ENCODE data around the gene FAM76A. TPM values are rescaled to one million over a fixed set of nuclear protein-coding genes. Genes with fewer than 3 reads are reported as not detected.
A peak's percentile ranks its signal among the peaks of the same experiment; 100 is the strongest.

The FAM76A gene
- total and polyA plus RNA-seq, 3 donors from 2014 or later: 22.6 to 26.6 (median 23.0) TPM

GRCh38 chr1:27770293-27770830 is 44.6 kb downstream of the FAM76A start:
- DNase-seq: no peak
- H3K27ac ChIP-seq: no peak overlapping the region
- intact Hi-C loops (cut with DNase I; ENCODE audit: low total_unique reads): loop anchor here (10.0 kb wide), 1 partner anchor 54 kb away; no protein-coding TSS in a partner anchor
- H3K4me3 ChIP-seq: no peak overlapping the region
- no peaks in the 10 kb centered on the region for H3K9me3 ChIP-seq
- H3K4me1 ChIP-seq: peaks cover 4% of the 10 kb centered on the region
- H3K36me3 ChIP-seq (ENCODE audit: low read depth, missing control alignments): no peaks in the 10 kb centered on the region
- TF ChIP-seq POLR2A (IDR thresholded peaks at IDR 0.05) (no peak), CTCF (IDR thresholded peaks at IDR 0.05) (no peak)
- H3K27me3 ChIP-seq: no peaks in the 10 kb centered on the region
- WGBS, 2 donors: 56 to 67% methylated on average over 2 of the region's 2 CpGs

GRCh38 chr1:27772036-27772931 is 46.5 kb downstream of the FAM76A start:
- DNase-seq: no peak
- no peak for TF ChIP-seq POLR2A (IDR thresholded peaks at IDR 0.05)
- TF ChIP-seq CTCF (IDR thresholded peaks at IDR 0.05): no peak
- Histone ChIP-seq H3K27ac (peak overlapping the region; percentile 72 to 94), H3K4me1 (peaks cover 4% of the 10 kb centered on the region), H3K9me3 (no peaks in the 10 kb centered on the region), H3K36me3 (ENCODE audit: low read depth, missing control alignments) (no peaks in the 10 kb centered on the region), H3K4me3 (peak overlapping the region; percentile 80 to 93), H3K27me3 (no peaks in the 10 kb centered on the region)
- intact Hi-C loops (cut with DNase I; ENCODE audit: low total_unique reads): loop anchor here (10.0 kb wide), 1 partner anchor 53 kb away; no protein-coding TSS in a partner anchor
- WGBS, 2 donors: 11 to 16% methylated on average over 18 of the region's 18 CpGs

- no peaks in the 10 kb centered on the region for H3K9me3 ChIP-seq
- no peaks in the 10 kb centered on the region for H3K36me3 ChIP-seq (ENCODE audit: low read depth, missing control alignments)
- WGBS, 2 donors: 1% methylated on average over 32 to 56 of the region's 58 CpGs
- no peaks in the 10 kb centered on the region for H3K27me3 ChIP-seq
- H3K4me1 ChIP-seq: peaks cover 4% of the 10 kb centered on the region
- intact Hi-C loops (cut with DNase I; ENCODE audit: low total_unique reads): loop anchor here (10.0 kb wide), 1 partner anchor 52 kb away; no protein-coding TSS in a partner anchor
- TF ChIP-seq CTCF (IDR thresholded peaks at IDR 0.05) (no peak), POLR2A (IDR thresholded peaks at IDR 0.05) (peak; percentile 70)
- peak; percentile 98 for DNase-seq
- H3K4me3 ChIP-seq: peak within 1 kb of the TSS; percentile 80 to 93
- H3K27ac ChIP-seq: peak within 1 kb of the TSS; percentile 92 to 94
These were observed 47.4 kb downstream of the FAM76A start, which contains the start of gene STX12 for GRCh38 chr1:27772932-27773825. Gene STX12, plus strand, starts transcription at chr1:27773219. Its CDS starts 89 bp downstream, at chr1:27773308.

GRCh38 chr1:27773826-27774445 is 48.2 kb downstream of the FAM76A start:
- Histone ChIP-seq H3K27ac (peak overlapping the region; percentile 92 to 94), H3K4me1 (peaks cover 4% of the 10 kb centered on the region), H3K27me3 (no peaks in the 10 kb centered on the region), H3K9me3 (no peaks in the 10 kb centered on the region), H3K4me3 (peak overlapping the region; percentile 80 to 93), H3K36me3 (ENCODE audit: low read depth, missing control alignments) (no peaks in the 10 kb centered on the region)
- TF ChIP-seq POLR2A (IDR thresholded peaks at IDR 0.05) (no peak), CTCF (IDR thresholded peaks at IDR 0.05) (no peak)
- no peak for DNase-seq
- 23 to 32% methylated on average over 3 of the region's 3 CpGs for WGBS, 2 donors
- intact Hi-C loops (cut with DNase I; ENCODE audit: low total_unique reads): loop anchor here (10.0 kb wide), 1 partner anchor 51 kb away; no protein-coding TSS in a partner anchor

Measured in testis (tissue), 3 donors.